GM12864 (cell line): Measurements from ENCODE around the gene NR6A1.

Experiments
- DNase-seq: peaks from one replicate; pipeline ENCODE4 v3.0.0-alpha.2; 2011; ENCODE audit warnings: low read depth
- H3K4me3 ChIP-seq: 2 replicates; pipeline ENCODE4 v1.5.1; 2011; ENCODE audit warnings: mild to moderate bottlenecking, low read depth, low read length, control low read depth
- CTCF ChIP-seq: IDR thresholded peaks from 2 replicates; pipeline ENCODE4 v1.5.1; 2011; ENCODE audit warnings: low read depth, mild to moderate bottlenecking, moderate library complexity, low read length, control low read depth, inconsistent platforms; ENCODE audit errors: missing control alignments

The NR6A1 gene

GRCh38 chr9:124467410-124468060 is 303.6 kb downstream of the NR6A1 start:
- DNase-seq: no peak
- TF ChIP-seq CTCF: no peak

More at GRCh38 chr9:124467410-124468060, 303.6 kb downstream of the NR6A1 start:
- no peak overlapping the region for H3K4me3 ChIP-seq
